ENCODE results near the gene COL23A1.
"Not testable (repeated sequence)": the region's sequence is repeated elsewhere in the genome, so short reads cannot be mapped to it uniquely, and the experiment has no call there.

Gene COL23A1

DNA sequence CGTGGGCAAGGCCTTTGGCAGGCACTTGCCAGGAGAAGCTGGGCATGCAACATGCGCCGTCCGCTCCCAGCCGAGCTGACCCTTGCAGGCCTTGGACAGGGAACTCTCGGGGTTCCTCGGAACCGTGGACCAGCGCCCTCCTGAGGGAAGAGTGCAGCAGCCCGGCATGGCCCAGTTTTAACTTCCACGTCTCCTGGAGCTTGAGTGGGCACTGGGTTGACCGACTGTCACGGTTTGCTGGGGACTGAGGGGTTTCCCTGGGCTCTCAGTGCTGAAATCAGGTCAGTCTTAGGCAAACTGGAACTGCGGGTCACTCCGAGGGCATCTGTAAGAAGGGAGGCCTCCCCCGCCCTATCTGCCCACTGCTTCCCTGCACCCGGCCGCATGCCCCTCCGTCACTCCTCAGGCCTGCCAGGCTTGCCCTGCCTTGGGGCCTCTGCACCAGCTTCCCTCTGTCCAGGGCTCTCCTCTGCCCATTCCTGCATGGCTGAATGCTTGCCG, 270.6 kb downstream of the COL23A1 start:
- no peak overlapping the region for H3K4me3 ChIP-seq (ENCODE audit: low read depth in 1 of 5, low read length in 5 of 5)
- H3K27me3 ChIP-seq (ENCODE audit: control insufficient read depth in 5 of 5, insufficient read depth in 4 of 5, low read length in 5 of 5): peaks cover 0 to 18% (median 12%) of the 10 kb centered on the region in 5 donors
- no peak overlapping the region for H3K27ac ChIP-seq (ENCODE audit: low read depth, low read length)
- H3K9me3 ChIP-seq (ENCODE audit: control insufficient read depth in 5 of 5, low read length in 5 of 5): no peaks in the 10 kb centered on the region
- no peaks in the 10 kb centered on the region for H3K36me3 ChIP-seq (ENCODE audit: control insufficient read depth in 5 of 5, insufficient read depth in 5 of 5, low read length in 5 of 5)
- no peaks in the 10 kb centered on the region for H3K4me1 ChIP-seq (ENCODE audit: control insufficient read depth in 5 of 5, insufficient read depth in 5 of 5, low read length in 5 of 5)
- no peak overlapping the region for H3K9ac ChIP-seq (ENCODE audit: low read length in 5 of 5)

DNA sequence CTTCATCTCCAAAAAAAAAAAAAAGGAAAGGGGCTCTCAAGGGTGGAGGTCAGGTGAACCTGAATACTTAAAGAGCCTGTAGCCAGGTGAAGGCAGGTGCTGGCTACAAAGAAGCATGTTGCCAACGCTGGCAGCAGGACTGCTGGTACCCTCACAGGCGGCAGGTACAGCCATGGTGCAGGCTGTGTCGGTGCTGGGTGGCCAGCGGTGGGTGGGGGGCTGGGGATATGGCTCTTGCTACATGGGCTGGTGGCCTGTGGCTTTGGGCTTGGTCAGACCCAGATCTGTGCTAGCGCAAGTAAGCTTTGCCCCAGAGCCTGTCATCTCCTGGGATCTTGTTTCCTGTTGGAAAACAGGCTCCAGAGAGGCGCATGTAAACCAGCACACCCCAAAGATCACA, 271.3 kb downstream of the COL23A1 start:
- Histone ChIP-seq H3K4me1 (ENCODE audit: control insufficient read depth in 5 of 5, insufficient read depth in 5 of 5, low read length in 5 of 5) (peaks cover 0 to under 1% (median 0%) of the 10 kb centered on the region in 5 donors), H3K4me3 (ENCODE audit: low read depth in 1 of 5, low read length in 5 of 5) (no peak overlapping the region), H3K9me3 (ENCODE audit: control insufficient read depth in 5 of 5, low read length in 5 of 5) (no peaks in the 10 kb centered on the region), H3K27ac (ENCODE audit: low read depth, low read length) (no peak overlapping the region), H3K9ac (ENCODE audit: low read length in 5 of 5) (no peak overlapping the region), H3K36me3 (ENCODE audit: control insufficient read depth in 5 of 5, insufficient read depth in 5 of 5, low read length in 5 of 5) (no peaks in the 10 kb centered on the region), H3K27me3 (ENCODE audit: control insufficient read depth in 5 of 5, insufficient read depth in 4 of 5, low read length in 5 of 5) (peaks cover 0 to 14% (median 7%) of the 10 kb centered on the region in 5 donors)

DNA sequence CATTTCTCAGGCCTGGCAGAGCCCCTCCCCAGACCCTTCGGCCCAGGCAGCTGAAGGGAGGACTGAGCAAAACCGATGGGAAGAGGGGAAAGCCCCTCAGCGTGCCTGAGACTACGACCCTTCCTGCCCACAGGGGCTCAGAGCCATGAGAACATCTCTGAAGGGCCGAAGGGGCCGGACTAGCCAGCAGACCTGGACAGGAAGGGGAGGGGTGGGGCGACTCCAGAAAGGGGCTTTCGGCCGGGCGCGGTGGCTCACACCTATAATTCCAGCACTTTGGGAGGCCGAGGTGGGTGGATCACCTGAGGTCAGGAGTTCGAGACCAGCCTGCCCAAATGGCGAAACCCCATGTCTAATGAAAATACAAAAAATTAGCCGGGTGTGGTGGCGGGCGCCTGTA, 271.8 kb downstream of the COL23A1 start:
- Histone ChIP-seq H3K27ac (ENCODE audit: low read depth, low read length) (no peak overlapping the region), H3K36me3 (ENCODE audit: control insufficient read depth in 5 of 5, insufficient read depth in 5 of 5, low read length in 5 of 5) (no peaks in the 10 kb centered on the region), H3K27me3 (ENCODE audit: control insufficient read depth in 5 of 5, insufficient read depth in 4 of 5, low read length in 5 of 5) (peaks cover 0 to 11% (median 7%) of the 10 kb centered on the region in 5 donors), H3K9me3 (ENCODE audit: control insufficient read depth in 5 of 5, low read length in 5 of 5) (no peaks in the 10 kb centered on the region), H3K4me1 (ENCODE audit: control insufficient read depth in 5 of 5, insufficient read depth in 5 of 5, low read length in 5 of 5) (peaks cover 0 to 5% (median 0%) of the 10 kb centered on the region in 5 donors), H3K9ac (ENCODE audit: low read length in 5 of 5) (no peak overlapping the region), H3K4me3 (ENCODE audit: low read depth in 1 of 5, low read length in 5 of 5) (no peak overlapping the region)

DNA sequence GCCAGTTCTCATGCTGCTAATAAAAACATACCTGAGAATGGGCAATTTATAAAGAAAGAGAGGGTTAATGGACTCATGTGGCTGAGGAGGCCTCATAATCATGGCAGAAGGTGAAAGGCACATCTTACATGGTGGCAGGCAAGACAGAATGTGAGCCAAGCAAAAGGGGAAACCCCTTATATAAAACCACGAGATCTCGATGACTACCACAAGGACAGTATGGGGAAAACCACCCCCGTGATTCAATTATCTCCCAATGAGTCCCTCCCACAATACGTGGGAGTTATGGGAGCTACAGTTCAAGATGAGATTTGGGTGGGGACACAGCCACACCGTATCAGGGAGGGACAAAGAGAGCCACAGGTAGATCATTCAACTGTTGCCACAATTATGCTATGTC, 272.5 kb downstream of the COL23A1 start:
- H3K27ac ChIP-seq (ENCODE audit: low read depth, low read length); H3K4me1 ChIP-seq (ENCODE audit: control insufficient read depth in 5 of 5, insufficient read depth in 5 of 5, low read length in 5 of 5); H3K36me3 ChIP-seq (ENCODE audit: control insufficient read depth in 5 of 5, insufficient read depth in 5 of 5, low read length in 5 of 5); H3K9ac ChIP-seq (ENCODE audit: low read length in 5 of 5); H3K27me3 ChIP-seq (ENCODE audit: control insufficient read depth in 5 of 5, insufficient read depth in 4 of 5, low read length in 5 of 5); H3K4me3 ChIP-seq (ENCODE audit: low read depth in 1 of 5, low read length in 5 of 5); H3K9me3 ChIP-seq (ENCODE audit: control insufficient read depth in 5 of 5, low read length in 5 of 5): not testable (repeated sequence)

DNA sequence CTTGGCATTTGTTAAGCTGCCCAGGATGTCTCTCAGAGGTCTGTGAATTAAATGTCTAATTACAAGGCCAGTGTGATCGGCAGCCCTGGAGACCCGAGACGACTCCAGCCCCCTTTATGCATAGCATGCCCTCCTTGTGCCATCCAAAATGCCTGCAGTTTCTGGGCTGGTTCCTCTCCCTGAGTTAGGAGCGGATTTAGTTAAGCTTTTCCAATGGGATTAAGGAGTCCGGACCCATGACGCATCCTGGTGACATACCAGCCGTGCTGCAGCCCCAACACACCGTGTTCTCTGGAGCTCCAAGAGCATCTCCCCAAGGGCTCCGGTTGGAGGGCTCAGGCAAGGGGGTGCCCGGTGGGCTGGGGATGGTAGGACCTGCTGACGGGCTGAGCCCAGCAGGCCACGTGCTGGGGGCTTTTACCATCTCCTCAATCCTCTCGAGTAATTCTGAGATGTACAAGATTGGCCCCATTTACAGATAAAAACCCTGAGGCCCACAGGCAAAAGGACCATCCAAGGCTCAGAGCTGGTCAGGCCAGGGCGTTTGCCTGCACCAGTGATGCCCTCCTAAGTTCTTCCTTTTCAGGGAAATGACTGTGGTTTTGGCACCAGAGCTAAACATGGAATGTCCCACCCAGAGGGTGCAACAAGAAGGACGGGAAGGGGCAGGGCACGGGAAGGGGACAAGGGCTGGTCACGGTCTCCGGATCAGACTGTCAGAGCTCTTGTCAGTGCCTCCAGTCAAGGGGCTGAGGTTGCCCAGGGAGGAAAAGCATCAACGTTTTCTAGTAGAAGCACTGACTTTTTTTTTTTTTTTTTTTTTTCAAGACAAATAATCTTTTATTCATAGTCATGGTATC, 275.0 kb downstream of the COL23A1 start:
- no peak overlapping the region for H3K27ac ChIP-seq (ENCODE audit: low read depth, low read length)
- H3K27me3 ChIP-seq (ENCODE audit: control insufficient read depth in 5 of 5, insufficient read depth in 4 of 5, low read length in 5 of 5): peaks cover 0 to 2% (median 0%) of the 10 kb centered on the region in 5 donors
- no peaks in the 10 kb centered on the region for H3K9me3 ChIP-seq (ENCODE audit: control insufficient read depth in 5 of 5, low read length in 5 of 5)
- H3K9ac ChIP-seq (ENCODE audit: low read length in 5 of 5): no peak overlapping the region
- no peaks in the 10 kb centered on the region for H3K36me3 ChIP-seq (ENCODE audit: control insufficient read depth in 5 of 5, insufficient read depth in 5 of 5, low read length in 5 of 5)
- H3K4me1 ChIP-seq (ENCODE audit: control insufficient read depth in 5 of 5, insufficient read depth in 5 of 5, low read length in 5 of 5): peaks cover 1 to 9% (median 4%) of the 10 kb centered on the region in 5 donors
- no peak overlapping the region for H3K4me3 ChIP-seq (ENCODE audit: low read depth in 1 of 5, low read length in 5 of 5)

DNA sequence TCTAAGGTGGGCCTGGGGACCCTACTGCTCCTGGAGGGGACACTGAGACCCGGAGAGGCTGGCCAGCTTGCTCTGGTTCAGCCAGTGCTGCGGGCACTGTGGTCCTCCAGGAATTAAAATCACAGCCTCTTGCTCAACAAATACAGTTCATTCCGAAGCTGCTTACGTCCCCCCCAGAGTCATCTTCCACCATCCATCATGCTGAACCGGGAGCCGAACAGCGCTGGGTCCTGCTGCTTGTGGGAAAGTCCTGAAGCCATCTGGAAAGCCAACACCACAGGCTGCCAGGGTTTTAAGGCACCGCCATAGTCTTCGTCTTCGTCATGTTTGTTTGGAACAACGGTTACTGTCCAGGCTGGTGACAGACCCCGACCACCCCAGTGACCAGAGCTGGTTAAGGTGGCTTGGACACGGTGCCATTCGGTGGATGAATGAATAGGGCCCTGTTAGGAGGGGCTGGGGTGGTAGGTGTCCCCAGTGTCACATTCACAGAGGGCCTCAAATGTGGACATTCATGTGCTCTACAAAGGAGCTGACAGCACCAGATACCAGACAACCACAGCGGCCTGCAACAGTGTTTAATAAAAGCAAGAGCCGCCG, 276.0 kb downstream of the COL23A1 start:
- no peak overlapping the region for H3K4me3 ChIP-seq (ENCODE audit: low read depth in 1 of 5, low read length in 5 of 5)
- H3K27ac ChIP-seq (ENCODE audit: low read depth, low read length): no peak overlapping the region
- H3K9ac ChIP-seq (ENCODE audit: low read length in 5 of 5): no peak overlapping the region

DNA sequence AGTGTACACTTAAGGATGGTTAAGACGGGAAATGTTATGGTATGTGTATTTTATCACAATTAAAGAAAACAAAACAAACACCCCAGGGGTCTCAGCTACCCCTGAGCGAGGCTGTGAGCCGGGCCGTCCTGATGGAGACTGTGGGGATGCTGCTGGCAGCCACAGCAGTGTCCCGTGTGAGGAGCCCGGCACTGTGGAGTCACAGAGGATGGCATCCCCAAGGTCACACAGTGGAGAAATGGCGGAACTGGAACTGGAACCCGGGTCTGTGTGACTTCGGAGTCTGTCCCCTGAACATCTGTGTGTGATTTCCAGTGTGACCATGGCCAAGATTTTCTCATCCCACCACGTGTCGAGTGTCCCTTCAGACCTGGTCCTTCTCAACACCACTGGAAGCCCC, 276.9 kb downstream of the COL23A1 start:
- no peaks in the 10 kb centered on the region for H3K36me3 ChIP-seq (ENCODE audit: control insufficient read depth in 5 of 5, insufficient read depth in 5 of 5, low read length in 5 of 5)
- H3K4me1 ChIP-seq (ENCODE audit: control insufficient read depth in 5 of 5, insufficient read depth in 5 of 5, low read length in 5 of 5): peaks cover 1 to 9% (median 4%) of the 10 kb centered on the region in 5 donors
- H3K4me3 ChIP-seq (ENCODE audit: low read depth in 1 of 5, low read length in 5 of 5): no peak overlapping the region
- H3K9me3 ChIP-seq (ENCODE audit: control insufficient read depth in 5 of 5, low read length in 5 of 5): no peaks in the 10 kb centered on the region
- H3K27ac ChIP-seq (ENCODE audit: low read depth, low read length): no peak overlapping the region
- H3K9ac ChIP-seq (ENCODE audit: low read length in 5 of 5): no peak overlapping the region
- H3K27me3 ChIP-seq (ENCODE audit: control insufficient read depth in 5 of 5, insufficient read depth in 4 of 5, low read length in 5 of 5): peaks cover 0 to 2% (median 0%) of the 10 kb centered on the region in 5 donors

More for the DNA sequence above, 276.0 kb downstream of the COL23A1 start:
- Histone ChIP-seq H3K4me1 (ENCODE audit: control insufficient read depth in 5 of 5, insufficient read depth in 5 of 5, low read length in 5 of 5) (peaks cover 1 to 9% (median 4%) of the 10 kb centered on the region in 5 donors), H3K9me3 (ENCODE audit: control insufficient read depth in 5 of 5, low read length in 5 of 5) (no peaks in the 10 kb centered on the region), H3K36me3 (ENCODE audit: control insufficient read depth in 5 of 5, insufficient read depth in 5 of 5, low read length in 5 of 5) (no peaks in the 10 kb centered on the region), H3K27me3 (ENCODE audit: control insufficient read depth in 5 of 5, insufficient read depth in 4 of 5, low read length in 5 of 5) (no peaks in the 10 kb centered on the region)

DNA sequence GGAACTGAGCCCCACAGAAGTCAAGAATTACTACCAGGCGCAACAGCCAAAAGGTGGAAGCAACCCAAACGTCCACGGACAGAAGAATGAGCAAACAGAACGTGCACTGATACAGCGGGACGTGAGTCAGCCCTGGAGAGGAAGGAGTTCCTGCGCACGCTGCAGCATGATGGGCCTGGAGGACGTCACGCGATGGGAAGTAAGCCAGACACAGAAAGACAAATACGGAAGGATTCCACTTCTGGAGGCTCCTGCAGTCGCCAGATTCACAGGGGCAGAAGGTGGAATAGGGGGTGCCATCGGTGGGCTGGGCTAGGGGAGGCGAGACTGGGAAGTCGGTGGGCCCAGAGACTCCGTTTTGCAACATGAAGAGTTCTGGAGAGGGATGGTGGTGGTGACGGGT, 277.3 kb downstream of the COL23A1 start:
- Histone ChIP-seq H3K36me3 (ENCODE audit: control insufficient read depth in 5 of 5, insufficient read depth in 5 of 5, low read length in 5 of 5) (no peaks in the 10 kb centered on the region), H3K9me3 (ENCODE audit: control insufficient read depth in 5 of 5, low read length in 5 of 5) (no peaks in the 10 kb centered on the region), H3K27me3 (ENCODE audit: control insufficient read depth in 5 of 5, insufficient read depth in 4 of 5, low read length in 5 of 5) (peaks cover 0 to 2% (median 0%) of the 10 kb centered on the region in 5 donors), H3K27ac (ENCODE audit: low read depth, low read length) (no peak overlapping the region), H3K9ac (ENCODE audit: low read length in 5 of 5) (no peak overlapping the region), H3K4me3 (ENCODE audit: low read depth in 1 of 5, low read length in 5 of 5) (no peak overlapping the region), H3K4me1 (ENCODE audit: control insufficient read depth in 5 of 5, insufficient read depth in 5 of 5, low read length in 5 of 5) (peaks cover 1 to 9% (median 4%) of the 10 kb centered on the region in 5 donors)

DNA sequence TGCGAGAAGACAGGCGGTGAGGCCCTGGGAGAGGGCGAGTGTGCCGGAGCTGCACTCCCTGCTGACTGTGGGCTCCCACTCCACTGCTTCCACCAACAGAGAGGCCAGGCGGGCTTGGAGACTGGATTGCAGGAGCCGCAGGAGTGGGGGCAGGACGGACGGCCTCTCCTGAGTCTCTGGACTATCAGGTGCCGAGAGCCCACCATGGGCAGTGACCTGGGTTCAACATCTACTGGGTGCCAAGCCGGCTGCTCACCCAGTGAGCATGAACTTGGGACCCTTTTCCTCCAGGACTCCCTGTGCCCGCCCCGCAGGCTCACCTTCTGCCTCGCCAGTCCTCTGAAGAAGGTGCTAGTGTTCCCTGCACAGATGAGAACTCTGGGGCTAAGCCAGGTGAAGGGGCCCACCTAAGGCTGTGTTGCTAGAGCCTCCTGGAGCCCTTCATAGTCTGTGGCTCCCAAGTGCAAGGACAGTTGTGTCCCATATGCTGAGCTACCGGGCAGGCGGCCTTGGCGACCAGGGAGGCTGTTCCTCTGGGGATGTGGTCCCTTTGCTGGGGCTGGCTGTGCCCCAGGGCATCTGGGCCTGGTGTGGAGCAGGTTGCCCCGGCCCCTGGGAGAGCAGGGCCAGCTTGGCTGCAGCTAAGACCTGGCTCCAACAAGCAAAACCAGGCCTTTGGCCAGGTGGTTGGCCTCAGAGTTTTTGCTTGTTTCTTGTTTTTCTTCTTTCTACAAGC, 279.9 kb downstream of the COL23A1 start:
- H3K9me3 ChIP-seq (ENCODE audit: control insufficient read depth in 5 of 5, low read length in 5 of 5): no peaks in the 10 kb centered on the region
- no peak overlapping the region for H3K9ac ChIP-seq (ENCODE audit: low read length in 5 of 5)
- no peak overlapping the region for H3K27ac ChIP-seq (ENCODE audit: low read depth, low read length)
- H3K4me1 ChIP-seq (ENCODE audit: control insufficient read depth in 5 of 5, insufficient read depth in 5 of 5, low read length in 5 of 5): peaks cover 1 to 9% (median 4%) of the 10 kb centered on the region in 5 donors
- H3K27me3 ChIP-seq (ENCODE audit: control insufficient read depth in 5 of 5, insufficient read depth in 4 of 5, low read length in 5 of 5): peaks cover 0 to 13% (median 2%) of the 10 kb centered on the region in 5 donors
- H3K36me3 ChIP-seq (ENCODE audit: control insufficient read depth in 5 of 5, insufficient read depth in 5 of 5, low read length in 5 of 5): no peaks in the 10 kb centered on the region
- H3K4me3 ChIP-seq (ENCODE audit: low read depth in 1 of 5, low read length in 5 of 5): no peak overlapping the region
